ENCODE results near the gene SMG6.

The SMG6 gene

DNA sequence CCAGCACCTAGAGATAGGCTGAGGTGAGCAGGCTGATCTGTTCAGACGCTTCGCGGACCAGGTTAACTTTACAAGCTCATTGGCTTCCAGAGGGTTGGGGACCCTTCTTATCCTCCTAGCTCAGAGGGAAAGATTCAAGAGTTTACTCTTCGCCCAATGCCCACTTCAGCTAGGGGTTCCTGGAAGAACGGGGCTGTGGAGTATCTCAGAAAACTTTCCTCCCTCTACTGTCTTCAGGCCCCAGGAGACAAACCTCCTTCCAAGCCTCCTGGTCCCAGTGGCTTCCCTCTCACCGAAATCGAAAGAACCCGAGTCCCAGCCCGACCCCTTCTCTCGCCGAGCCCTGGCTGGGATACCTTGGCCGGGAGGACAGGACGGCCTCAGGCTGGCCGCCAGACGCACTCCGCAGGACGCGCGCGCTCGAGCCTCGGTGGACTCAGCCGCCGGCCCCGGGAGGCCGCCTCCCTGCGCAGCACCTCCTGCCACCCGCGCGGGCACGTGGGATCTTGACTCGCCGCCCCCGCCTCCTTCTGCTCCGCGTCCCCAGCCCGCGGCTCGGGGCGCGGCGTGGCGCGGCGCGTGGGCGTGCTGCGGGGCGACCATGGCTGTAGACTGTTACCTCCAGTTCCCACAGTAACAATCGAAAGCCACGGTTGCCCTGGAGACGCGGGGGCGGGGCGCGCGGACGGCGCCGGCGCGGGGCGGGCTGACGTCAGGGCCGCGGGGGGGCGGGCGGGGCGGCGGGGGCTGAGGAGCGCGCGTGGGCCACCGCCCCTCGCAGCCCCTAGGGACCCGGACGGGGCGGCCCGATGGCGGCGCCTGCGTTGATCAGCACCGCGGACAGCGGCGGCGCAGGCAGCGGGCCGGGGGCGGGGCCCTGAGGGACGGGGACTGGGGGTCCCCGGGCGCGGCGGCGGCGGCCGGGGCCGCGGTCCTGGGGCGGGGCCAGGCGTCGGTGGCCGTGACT, 254.0 kb downstream of the SMG6 start:
- DNase-seq (ENCODE audit: low read depth): no peak

GRCh38 chr17:2048805-2049204, 254.8 kb downstream of the SMG6 start:
- no peak for DNase-seq (ENCODE audit: low read depth)

- no peak for DNase-seq (ENCODE audit: low read depth)
These were observed 256.0 kb downstream of the SMG6 start for GRCh38 chr17:2047590-2047989.

DNA sequence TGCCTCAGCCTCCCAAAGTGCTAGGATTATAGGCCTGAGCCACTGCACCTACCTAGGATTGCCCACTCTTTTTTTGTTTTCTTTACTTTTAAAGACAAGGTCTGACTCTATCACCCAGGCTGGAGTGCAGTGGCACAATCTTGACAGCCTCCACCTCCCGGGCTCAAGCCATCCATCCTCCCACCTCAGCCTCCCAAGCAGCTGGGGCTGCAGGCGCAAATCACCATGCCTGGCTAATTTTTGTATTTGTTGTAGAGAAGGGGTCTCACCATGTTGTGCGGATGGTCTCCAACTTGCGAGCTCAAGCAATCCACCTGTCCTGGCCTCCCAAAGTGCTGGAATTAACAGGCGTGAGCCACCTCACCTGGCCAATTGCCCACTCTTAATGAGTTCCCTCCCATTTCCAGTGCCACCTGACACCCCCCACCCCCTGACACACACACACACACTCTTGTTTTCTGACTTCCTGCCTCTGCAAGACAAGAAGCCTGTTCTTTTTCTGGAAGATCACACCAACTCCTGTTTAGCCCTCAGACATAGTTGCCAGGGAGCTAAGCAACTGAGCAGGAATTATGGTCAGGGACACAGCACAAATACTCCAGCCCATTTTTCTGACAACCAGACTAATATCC, 259.2 kb downstream of the SMG6 start:
- DNase-seq (ENCODE audit: low read depth): no peak

DNA sequence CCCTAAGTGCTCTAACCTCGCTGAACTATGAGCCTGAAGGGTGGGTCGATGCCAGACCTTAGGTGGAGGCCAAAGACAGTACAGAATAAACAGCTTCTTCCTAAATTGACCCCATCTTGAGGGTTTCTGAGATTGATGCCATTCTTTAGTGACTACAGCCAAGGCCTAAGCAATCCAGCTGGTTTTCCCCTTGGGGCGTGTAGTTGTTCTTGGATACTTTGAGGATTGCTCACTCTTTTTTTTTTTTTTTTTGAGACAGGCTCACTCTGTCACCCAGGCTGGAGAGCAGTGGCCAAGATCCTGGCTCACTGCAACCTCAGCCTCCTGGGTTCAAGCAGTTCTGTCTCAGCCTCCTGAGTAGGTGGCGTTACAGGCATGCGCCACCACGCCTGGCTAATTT, 259.8 kb downstream of the SMG6 start:
- DNase-seq (ENCODE audit: low read depth): no peak

GRCh38 chr17:2042933-2043332, 260.7 kb downstream of the SMG6 start:
- DNase-seq (ENCODE audit: low read depth): no peak

- DNase-seq (ENCODE audit: low read depth): no peak
These were observed 261.2 kb downstream of the SMG6 start for GRCh38 chr17:2042390-2042847.

DNA sequence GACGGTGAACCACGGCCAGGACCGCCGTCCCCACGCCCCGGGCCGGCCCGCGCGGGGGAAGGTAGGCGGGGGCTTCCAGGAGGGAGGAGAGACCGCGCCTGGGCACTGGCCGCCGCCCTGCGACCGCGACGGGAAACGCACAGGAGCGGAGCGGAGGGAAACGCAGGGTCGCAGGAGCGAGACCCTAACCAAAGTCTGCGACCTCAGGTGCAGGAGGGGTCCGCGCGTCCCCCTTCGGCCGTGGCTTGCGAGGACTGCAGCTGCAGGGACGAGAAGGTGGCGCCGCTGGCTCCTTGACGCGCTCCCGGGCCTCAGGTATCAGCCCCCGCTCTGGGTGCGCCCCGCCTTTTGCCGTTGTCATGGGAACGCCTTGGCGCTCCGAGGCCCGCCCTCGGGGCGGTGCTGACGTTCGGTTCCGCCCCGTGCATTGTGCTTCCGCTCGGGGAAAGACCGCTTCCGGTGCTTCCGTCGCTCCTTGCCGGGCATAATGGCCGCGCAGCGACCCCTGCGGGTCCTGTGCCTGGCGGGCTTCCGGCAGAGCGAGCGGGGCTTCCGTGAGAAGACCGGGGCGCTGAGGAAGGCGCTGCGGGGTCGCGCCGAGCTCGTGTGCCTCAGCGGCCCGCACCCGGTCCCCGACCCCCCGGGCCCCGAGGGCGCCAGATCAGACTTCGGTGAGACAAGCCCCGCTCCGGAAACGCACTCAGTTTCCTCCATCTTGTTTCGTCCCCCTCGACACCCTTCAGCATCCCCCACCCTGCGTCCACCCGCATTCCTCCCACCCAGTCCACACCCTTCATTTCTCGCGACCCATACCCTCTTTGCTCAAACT, 261.8 kb downstream of the SMG6 start, which contains the start of gene OVCA2:
TSS of gene OVCA2 (plus strand) at position 462 of the 829 bp plus-strand sequence. CDS start at position 488, 26 bp downstream.
- DNase-seq (ENCODE audit: low read depth): peak; percentile 59

GRCh38 chr17:2040942-2041560, 262.5 kb downstream of the SMG6 start:
- no peak for DNase-seq (ENCODE audit: low read depth)

DNA sequence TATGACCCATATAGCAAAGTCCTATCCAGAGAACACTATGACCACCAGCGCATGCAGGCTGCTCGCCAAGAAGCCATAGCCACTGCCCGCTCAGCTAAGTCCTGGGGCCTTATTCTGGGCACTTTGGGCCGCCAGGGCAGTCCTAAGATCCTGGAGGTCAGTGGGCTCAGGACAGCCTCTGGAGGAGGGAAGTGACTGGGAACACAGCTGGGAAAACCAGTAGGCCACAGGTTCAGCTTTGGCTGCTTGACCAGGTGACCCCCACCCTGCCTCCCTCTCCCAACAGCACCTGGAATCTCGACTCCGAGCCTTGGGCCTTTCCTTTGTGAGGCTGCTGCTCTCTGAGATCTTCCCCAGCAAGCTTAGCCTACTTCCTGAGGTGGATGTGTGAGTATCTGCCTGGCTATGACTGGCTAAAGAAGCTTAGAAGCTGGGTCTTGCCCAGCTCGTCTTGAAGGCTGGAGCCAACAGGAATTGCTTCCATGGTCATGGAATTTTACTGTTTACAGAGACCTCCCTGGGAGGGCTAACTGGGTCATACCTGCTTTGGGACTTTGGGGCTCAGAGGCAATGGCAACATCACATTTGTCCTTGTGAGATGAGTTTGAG, 263.3 kb downstream of the SMG6 start:
- DNase-seq (ENCODE audit: low read depth): no peak

- no peak for DNase-seq (ENCODE audit: low read depth)
These were observed 266.4 kb downstream of the SMG6 start for GRCh38 chr17:2037155-2037554.

DNA sequence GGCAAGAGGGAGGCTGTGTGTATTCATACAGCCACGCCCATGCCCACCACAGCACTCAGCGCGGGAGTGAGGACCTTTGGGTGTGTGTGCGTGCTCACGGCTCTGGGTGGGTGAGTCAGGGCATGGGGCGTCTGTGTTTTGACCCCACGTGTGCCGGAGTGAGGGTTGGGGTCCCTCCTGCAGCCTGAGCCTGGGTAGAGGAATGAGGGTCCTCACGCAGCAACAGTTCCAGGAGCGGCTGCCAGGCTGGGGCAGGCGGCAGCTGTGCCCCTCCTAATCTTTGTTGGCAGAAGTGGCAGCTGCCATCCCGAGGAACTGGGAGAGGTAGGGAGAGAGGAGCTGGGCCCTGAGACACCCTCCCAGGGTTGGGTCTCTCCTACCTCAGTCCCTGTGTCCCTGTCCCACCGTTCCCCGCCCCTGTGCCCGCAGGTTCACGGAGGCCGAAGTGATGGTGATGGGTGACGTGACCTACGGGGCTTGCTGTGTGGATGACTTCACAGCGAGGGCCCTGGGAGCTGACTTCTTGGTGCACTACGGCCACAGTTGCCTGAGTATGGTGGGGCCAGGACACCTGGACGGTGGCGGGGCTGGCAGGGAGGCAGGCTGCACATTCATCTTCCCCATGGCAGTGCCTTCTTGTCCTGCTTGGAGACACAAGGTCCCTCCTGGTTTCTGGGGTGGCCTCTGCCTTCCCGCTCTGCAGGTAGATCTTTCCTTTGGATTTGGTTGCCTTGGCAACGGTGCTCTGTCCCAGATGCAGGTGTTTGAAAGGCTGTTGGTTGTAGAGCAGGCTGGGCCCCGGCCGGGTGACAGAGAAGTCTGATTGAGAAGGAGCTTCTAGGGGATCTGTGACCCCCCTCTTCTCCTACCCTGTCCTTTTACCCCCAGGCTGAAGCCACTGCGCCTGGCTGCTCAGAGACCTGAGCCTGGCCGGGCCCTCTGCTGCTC, 267.8 kb downstream of the SMG6 start:
- DNase-seq (ENCODE audit: low read depth): no peak

DNA sequence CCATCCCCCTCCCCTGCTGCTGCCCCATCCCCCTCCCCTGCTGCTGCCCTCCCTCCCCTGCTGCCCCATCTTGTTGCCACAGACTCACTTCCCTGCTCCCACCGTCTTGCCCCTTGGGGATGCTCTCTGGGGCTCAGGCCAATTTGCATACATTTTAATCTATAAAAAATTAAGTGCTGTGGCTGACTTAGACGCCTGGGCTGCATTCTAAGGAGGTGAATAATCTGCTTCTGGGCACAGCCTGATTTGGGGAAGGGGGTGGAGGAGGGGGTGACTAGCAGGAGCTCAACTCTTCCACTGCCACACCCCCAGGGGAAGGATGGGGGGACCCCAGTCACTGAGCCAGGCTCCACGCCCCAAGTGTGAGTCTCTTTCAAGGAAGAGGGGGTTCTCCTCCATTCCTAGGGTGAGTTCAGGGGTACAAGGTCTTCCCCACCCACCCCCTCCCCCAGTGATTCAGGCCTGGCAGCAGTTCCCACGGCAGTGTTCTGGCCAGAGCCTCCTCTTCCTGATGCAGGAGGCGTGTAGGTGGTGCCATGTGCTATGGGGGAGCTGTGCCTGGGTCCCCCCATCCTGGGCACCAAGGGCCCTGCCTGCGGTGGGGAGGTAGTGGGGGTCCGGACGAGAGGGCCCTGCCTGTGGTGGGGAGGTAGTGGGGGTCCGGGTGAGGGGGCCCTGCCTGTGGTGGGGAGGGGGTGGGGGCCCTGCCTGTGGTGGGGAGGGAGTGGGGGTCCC, 268.6 kb downstream of the SMG6 start:
- no peak for DNase-seq (ENCODE audit: low read depth)

GRCh38 chr17:2034157-2034556, 269.4 kb downstream of the SMG6 start:
- DNase-seq (ENCODE audit: low read depth): no peak

- no peak for DNase-seq (ENCODE audit: low read depth)
These were observed 270.4 kb downstream of the SMG6 start for GRCh38 chr17:2033153-2033552.

DNA sequence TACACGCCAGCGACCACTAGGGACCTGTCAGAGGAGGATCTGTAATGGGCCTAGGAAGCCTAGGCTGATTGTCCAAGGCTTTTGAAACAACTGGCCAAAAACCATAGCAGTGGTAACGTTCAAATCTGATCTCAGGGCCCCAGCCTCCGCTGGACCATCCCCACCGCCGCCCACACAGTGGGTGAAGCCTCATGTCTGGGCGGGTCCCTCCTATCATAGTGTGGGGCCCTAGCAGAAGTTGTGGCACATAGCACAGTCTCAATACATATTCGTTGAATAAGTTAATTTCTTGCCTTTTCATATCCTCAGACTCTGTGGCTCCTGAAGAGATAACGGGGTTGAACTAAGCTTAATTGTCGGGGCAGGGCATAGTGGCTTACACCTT, 272.8 kb downstream of the SMG6 start:
- no peak for DNase-seq (ENCODE audit: low read depth)

DNA sequence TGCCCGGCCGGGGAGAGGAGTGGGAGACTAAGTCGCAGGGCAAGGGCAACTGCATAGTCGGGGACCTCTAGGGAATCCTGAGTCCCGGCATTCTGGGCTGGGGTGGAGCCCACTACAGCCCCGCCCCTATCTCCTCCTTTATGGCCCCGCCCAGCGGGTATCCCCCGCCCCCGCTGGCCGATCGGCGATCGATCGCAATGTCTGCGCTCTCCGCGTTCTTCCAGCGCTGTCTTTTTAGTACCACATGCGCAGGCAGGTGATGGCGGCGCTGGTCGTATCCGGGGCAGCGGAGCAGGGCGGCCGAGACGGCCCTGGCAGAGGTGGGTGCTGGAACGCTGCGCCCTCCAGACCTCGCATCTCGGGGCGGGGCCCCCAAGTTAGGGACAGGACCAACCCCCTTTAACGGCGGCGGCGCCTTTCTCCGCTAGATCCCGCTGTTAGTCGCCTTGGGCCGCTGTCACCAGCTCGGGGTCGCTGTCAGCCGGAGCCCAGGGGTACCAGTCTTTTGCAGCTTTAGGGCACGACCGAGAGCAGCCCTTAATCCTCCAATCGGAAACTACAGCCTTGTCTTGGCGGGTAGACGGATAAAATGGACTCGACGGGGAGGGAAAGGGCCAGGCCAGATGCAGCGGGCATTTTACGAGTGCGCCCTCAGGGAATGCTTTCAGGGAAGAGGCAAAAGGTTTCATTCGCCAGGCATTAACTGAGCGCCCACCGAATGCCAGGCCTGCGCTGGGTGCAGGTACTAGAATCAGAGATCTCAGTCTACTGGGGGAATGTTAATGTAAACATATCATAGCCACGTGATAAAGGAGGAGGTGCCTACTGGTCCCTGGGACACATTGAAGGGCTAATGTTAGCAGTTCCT, 273.4 kb downstream of the SMG6 start, which contains the start of gene DPH1:
TSS of gene DPH1 (plus strand) at position 243 of the 868 bp plus-strand sequence. CDS start at position 260, 17 bp downstream.
- DNase-seq (ENCODE audit: low read depth): no peak

GRCh38 chr17:2028737-2029136, 274.8 kb downstream of the SMG6 start:
- no peak for DNase-seq (ENCODE audit: low read depth)
